Keratinocyte (primary cell): ENCODE measurements around the gene STN1.

Experiments
- CTCF ChIP-seq, 3 experiments: IDR thresholded peaks in 1 of 3; conservative IDR thresholded peaks in 1 of 3; optimal IDR thresholded peaks in 1 of 3; 2 replicates in 2 of 3; 3 replicates in 1 of 3; pipeline versions ENCODE3 to v1.5.1; 2011; ENCODE audit warnings: low read length in 3 of 3, mild to moderate bottlenecking in 3 of 3, moderate library complexity in 2 of 3, control low read depth in 1 of 3, inconsistent platforms in 1 of 3; ENCODE audit not compliant: insufficient read depth in 2 of 3; ENCODE audit errors: extremely low read depth in 1 of 3
- EZH2 ChIP-seq: IDR thresholded peaks from one replicate; pipeline ENCODE4 v1.6.1; 2012; ENCODE audit warnings: inconsistent platforms, mild to moderate bottlenecking, low read length, moderate library complexity

- TF ChIP-seq EZH2, result no peak
- no peak for TF ChIP-seq CTCF (optimal IDR thresholded peaks at IDR 0.05 in 1 of 3, IDR thresholded peaks at IDR 0.05 in 1 of 3, conservative IDR thresholded peaks at IDR 0.05 in 1 of 3; ENCODE audit: extremely low read depth in 1 of 3, insufficient read depth in 2 of 3, low read length in 3 of 3)
Measured at GRCh38 chr10:103895411-103896186, 22.4 kb downstream of the STN1 start.
